GM23338 (cell line): ENCODE measurements around the gene TOX2. TPM values are rescaled to one million over a fixed set of nuclear protein-coding genes. Genes with fewer than 3 reads are reported as not detected.

Experiments used
- ATAC-seq: fragments of 200-7000 bp; cut with Tn5 transposase; 3 replicates; pipeline ENCODE4 v1.9.1; 2020
- DNase-seq: peaks from one replicate; pipeline ENCODE4 v3.0.0-alpha.2; 2015; ENCODE audit warnings: low spot score
- H2AFZ ChIP-seq: fragments of 200-600 bp; sonication (generic); 2 replicates; pipeline ENCODE4 v1.8.0; 2016; ENCODE audit warnings: antibody characterized with exemption, mild to moderate bottlenecking, moderate library complexity
- H3F3A ChIP-seq: fragments of 200-600 bp; sonication (generic); replicated peaks from 2 replicates; pipeline ENCODE4 v1.8.0; 2017; ENCODE audit warnings: antibody characterized with exemption, mixed run types, low read depth
- H3K27ac ChIP-seq: fragments of 200-600 bp; sonication (generic); 2 replicates; pipeline ENCODE4 v1.6.1; 2016; ENCODE audit warnings: low read depth
- H3K27me3 ChIP-seq: fragments of 200-600 bp; sonication (generic); 2 replicates; pipeline ENCODE4 v1.8.0; 2016; ENCODE audit warnings: mild to moderate bottlenecking, mixed run types, moderate library complexity; ENCODE audit not compliant: insufficient read depth
- H3K36me3 ChIP-seq: fragments of 200-600 bp; sonication (generic); 2 replicates; pipeline ENCODE4 v1.8.0; 2016; ENCODE audit warnings: mild to moderate bottlenecking; ENCODE audit not compliant: insufficient read depth
- H3K4me1 ChIP-seq: fragments of 200-600 bp; sonication (generic); 2 replicates; pipeline ENCODE4 v1.8.0; 2016; ENCODE audit warnings: mild to moderate bottlenecking, moderate library complexity; ENCODE audit not compliant: insufficient read depth
- H3K4me2 ChIP-seq: fragments of 200-600 bp; sonication (generic); 2 replicates; pipeline ENCODE4 v1.7.1; 2017; ENCODE audit warnings: mixed run types
- H3K4me3 ChIP-seq: fragments of 200-600 bp; sonication (generic); 2 replicates; pipeline ENCODE4 v1.6.1; 2016; ENCODE audit warnings: mixed run types
- H3K79me2 ChIP-seq: fragments of 200-600 bp; sonication (generic); replicated peaks from 2 replicates; pipeline ENCODE4 v1.8.0; 2017; ENCODE audit warnings: mild to moderate bottlenecking; ENCODE audit not compliant: insufficient read depth
- H3K9me2 ChIP-seq: fragments of 200-600 bp; sonication (generic); 2 replicates; pipeline ENCODE4 v1.8.0; 2017; ENCODE audit not compliant: insufficient read depth
- H4K20me1 ChIP-seq: fragments of 200-600 bp; sonication (generic); replicated peaks from 2 replicates; pipeline ENCODE4 v1.8.0; 2017; ENCODE audit warnings: mild to moderate bottlenecking; ENCODE audit not compliant: insufficient read depth
- H3K27ac Mint-ChIP-seq: 2 replicates; pipeline ENCODE4 v1.8.0; 2020; ENCODE audit warnings: inconsistent platforms, mild to moderate bottlenecking, moderate library complexity, mixed read lengths
- H3K27me3 Mint-ChIP-seq: 3 replicates; pipeline ENCODE4 v1.8.0; 2022; ENCODE audit warnings: low read depth, mild to moderate bottlenecking, moderate library complexity, mixed read lengths, inconsistent platforms; ENCODE audit not compliant: insufficient read depth, poor library complexity
- H3K36me3 Mint-ChIP-seq: 3 replicates; pipeline ENCODE4 v1.8.0; 2021; ENCODE audit warnings: low read depth, mild to moderate bottlenecking, inconsistent platforms, moderate library complexity, mixed read lengths
- H3K4me1 Mint-ChIP-seq: 3 replicates; pipeline ENCODE4 v1.8.0; 2020; ENCODE audit warnings: mild to moderate bottlenecking, inconsistent platforms, mixed read lengths
- H3K4me3 Mint-ChIP-seq: 3 replicates; pipeline ENCODE4 v1.8.0; 2021; ENCODE audit warnings: moderate library complexity, mild to moderate bottlenecking, inconsistent platforms, mixed read lengths
- H3K9me3 Mint-ChIP-seq: 3 replicates; pipeline ENCODE4 v1.8.0; 2020; ENCODE audit warnings: moderate library complexity, mild to moderate bottlenecking, inconsistent platforms, mixed read lengths
- CREB1 ChIP-seq: fragments of 250-450 bp; sonication (Bioruptor Pico); IDR thresholded peaks from 2 replicates; pipeline ENCODE4 v1.5.0; 2020; ENCODE audit warnings: low read depth, mild to moderate bottlenecking, moderate library complexity
- CTCF ChIP-seq, 2 experiments: fragments of 200-600 bp in 1 of 2; sonication (generic) in 1 of 2; conservative IDR thresholded peaks; 2 replicates each; pipeline versions ENCODE4 v1.5.1 to v1.6.1; 2016 to 2017; ENCODE audit warnings: antibody characterized with exemption in 2 of 2, low read depth in 2 of 2, mild to moderate bottlenecking in 2 of 2, moderate library complexity in 1 of 2
- ETS1 ChIP-seq: IDR thresholded peaks from 2 replicates; pipeline ENCODE4 v1.6.1; 2016; ENCODE audit warnings: antibody characterized with exemption
- EZH2phosphoT487 ChIP-seq: fragments of 200-600 bp; sonication (generic); IDR thresholded peaks from one replicate; pipeline ENCODE4 v1.8.1; 2018; ENCODE audit warnings: antibody characterized with exemption; ENCODE audit not compliant: unreplicated experiment
- JUNB ChIP-seq: IDR thresholded peaks from one replicate; pipeline ENCODE4 v1.6.1; 2016; ENCODE audit warnings: antibody characterized with exemption; ENCODE audit not compliant: unreplicated experiment
- NANOG ChIP-seq: IDR thresholded peaks from 2 replicates; pipeline ENCODE4 v1.6.1; 2016; ENCODE audit warnings: antibody characterized with exemption, borderline replicate concordance
- POLR2AphosphoS5 ChIP-seq: IDR thresholded peaks from 2 replicates; pipeline ENCODE4 v1.6.1; 2016; ENCODE audit warnings: antibody characterized with exemption, low read depth
- REST ChIP-seq: IDR thresholded peaks from one replicate; pipeline ENCODE4 v1.6.1; 2018; ENCODE audit warnings: antibody characterized with exemption; ENCODE audit not compliant: unreplicated experiment
- STAT1 ChIP-seq: IDR thresholded peaks from one replicate; pipeline ENCODE4 v1.6.1; 2016; ENCODE audit warnings: antibody characterized with exemption; ENCODE audit not compliant: unreplicated experiment
- ZNF114 ChIP-seq: fragments of 250-450 bp; sonication (Bioruptor Pico); IDR thresholded peaks from 2 replicates; pipeline ENCODE4 v1.5.0; 2020; ENCODE audit warnings: mild to moderate bottlenecking, moderate library complexity
- ZNF331 ChIP-seq: fragments of 250-450 bp; sonication (Bioruptor Pico); IDR thresholded peaks from 2 replicates; pipeline ENCODE4 v1.5.0; 2020; ENCODE audit warnings: low read depth, mild to moderate bottlenecking, moderate library complexity
- ZNF462 ChIP-seq: fragments of 250-450 bp; sonication (Bioruptor Pico); IDR thresholded peaks from 2 replicates; pipeline ENCODE4 v1.5.0; 2020; ENCODE audit warnings: mild to moderate bottlenecking, moderate library complexity
- polyA plus RNA-seq: library from polyadenylated mRNA; unstranded; fragments of >200 nt; fragmentation: Nextera tagmentation; extraction: Ambion mirVana; gene quantifications from 2 replicates; pipeline ENCODE4 v1.2.1, GENCODE V29; 2016
- total RNA-seq: library from RNA; depleted of rRNA; stranded (reverse); fragments of >200 nt; shearing (Covaris generic); gene quantifications from 2 replicates; pipeline ENCODE4 v1.2.3, GENCODE V29; 2014

TOX2 gene
- total and polyA plus RNA-seq, 2 experiments from 2014 or later, result 1.4 to 1.5 TPM

GRCh38 chr20:44072384-44072783, 157.7 kb downstream of the TOX2 start:
- ATAC-seq, result no peak
- Histone ChIP-seq H3K27ac (no peak overlapping the region), H4K20me1 (no peaks in the 10 kb centered on the region), H3K4me1 (no peaks in the 10 kb centered on the region; the same call in 1 of the 2 replicates), H3K27me3 (no peaks in the 10 kb centered on the region), H3K4me2 (no peak overlapping the region), H2AFZ (no peak overlapping the region), H3K4me3 (no peak overlapping the region), H3K9me2 (no peaks in the 10 kb centered on the region), H3K36me3 (no peaks in the 10 kb centered on the region), H3K79me2 (no peaks in the 10 kb centered on the region), H3F3A (no peaks in the 10 kb centered on the region)
- H3K36me3 Mint-ChIP-seq, result no peaks in the 10 kb centered on the region
- H3K27ac Mint-ChIP-seq, result no peak overlapping the region
- H3K27me3 Mint-ChIP-seq, result peaks cover 10% of the 10 kb centered on the region
- DNase-seq, result no peak
- H3K4me1 Mint-ChIP-seq, result peaks cover 24% of the 10 kb centered on the region
- H3K4me3 Mint-ChIP-seq, result no peak overlapping the region
- no peak for TF ChIP-seq POLR2AphosphoS5
- TF ChIP-seq CREB1 (CRISPR knock-in tag), result no peak
- no peak for TF ChIP-seq REST
- no peak for TF ChIP-seq ZNF462 (CRISPR knock-in tag)
- TF ChIP-seq ETS1, result no peak
- no peak for TF ChIP-seq CTCF (conservative IDR thresholded peaks at IDR 0.05; ENCODE audit: low read depth in 2 of 2)
- TF ChIP-seq EZH2phosphoT487, result no peak
- no peak for TF ChIP-seq ZNF114 (CRISPR knock-in tag)
- TF ChIP-seq NANOG, result no peak
- TF ChIP-seq JUNB, result no peak
- no peak for TF ChIP-seq STAT1
- no peak for TF ChIP-seq ZNF331 (CRISPR knock-in tag)
- H3K9me3 Mint-ChIP-seq, result no peaks in the 10 kb centered on the region
